ENCODE measurements around the gene TDRD9.

TDRD9 gene

DNA sequence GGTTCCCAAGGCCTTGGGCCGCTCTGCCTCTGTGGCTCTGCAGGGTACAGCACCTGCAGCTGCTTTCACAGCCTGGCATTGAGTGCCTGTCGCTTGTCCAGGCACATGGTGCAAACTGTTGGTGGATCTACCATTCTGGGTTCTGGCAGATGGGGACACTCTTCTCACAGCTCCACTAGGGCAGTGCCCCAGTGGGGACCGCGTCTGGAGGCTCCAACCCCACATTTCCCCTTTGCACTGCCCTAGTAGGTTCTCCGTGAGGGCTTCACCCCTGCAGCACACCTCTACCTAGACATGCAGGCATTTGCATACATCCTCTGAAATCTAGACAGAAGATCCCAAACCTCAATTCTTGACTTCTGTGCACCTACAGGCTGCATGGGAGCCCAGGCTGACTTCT is 138.0 kb downstream of the TDRD9 start:
- H4K20me1 ChIP-seq (ENCODE audit: insufficient read depth, low read length), result no peaks in the 10 kb centered on the region
- H3K9ac ChIP-seq (ENCODE audit: low read length), result no peak overlapping the region
- H3K4me2 ChIP-seq (ENCODE audit: low read depth, low read length), result no peak overlapping the region
- no peaks in the 10 kb centered on the region for H3K79me2 ChIP-seq (ENCODE audit: low read length)
- no peaks in the 10 kb centered on the region for H3K36me3 ChIP-seq (replicated peaks; ENCODE audit: insufficient read depth, low read length)
- no peaks in the 10 kb centered on the region for H3F3A ChIP-seq (ENCODE audit: insufficient read depth, low read length)
- H3K27ac ChIP-seq (ENCODE audit: low read length), result no peak overlapping the region
- H3K4me3 ChIP-seq (ENCODE audit: low read length), result no peak overlapping the region
- H3K27me3 ChIP-seq (replicated peaks; ENCODE audit: insufficient read depth, low read length), result peaks cover 18% of the 10 kb centered on the region; the same call in 1 of the 2 replicates
- H3K4me1 ChIP-seq (ENCODE audit: low read length), result no peaks in the 10 kb centered on the region
- H3K9me2 ChIP-seq (replicated peaks; ENCODE audit: insufficient read depth, low read length), result no peaks in the 10 kb centered on the region
- H3K9me3 ChIP-seq (replicated peaks; ENCODE audit: insufficient read depth, low read length), result no peaks in the 10 kb centered on the region
- no peak for DNase-seq
- H2AFZ ChIP-seq (ENCODE audit: low read length), result no peak overlapping the region
- TF ChIP-seq EZH2phosphoT487 (IDR thresholded peaks at IDR 0.05; ENCODE audit: low read length), result no peak
- TF ChIP-seq, protein P1, sequence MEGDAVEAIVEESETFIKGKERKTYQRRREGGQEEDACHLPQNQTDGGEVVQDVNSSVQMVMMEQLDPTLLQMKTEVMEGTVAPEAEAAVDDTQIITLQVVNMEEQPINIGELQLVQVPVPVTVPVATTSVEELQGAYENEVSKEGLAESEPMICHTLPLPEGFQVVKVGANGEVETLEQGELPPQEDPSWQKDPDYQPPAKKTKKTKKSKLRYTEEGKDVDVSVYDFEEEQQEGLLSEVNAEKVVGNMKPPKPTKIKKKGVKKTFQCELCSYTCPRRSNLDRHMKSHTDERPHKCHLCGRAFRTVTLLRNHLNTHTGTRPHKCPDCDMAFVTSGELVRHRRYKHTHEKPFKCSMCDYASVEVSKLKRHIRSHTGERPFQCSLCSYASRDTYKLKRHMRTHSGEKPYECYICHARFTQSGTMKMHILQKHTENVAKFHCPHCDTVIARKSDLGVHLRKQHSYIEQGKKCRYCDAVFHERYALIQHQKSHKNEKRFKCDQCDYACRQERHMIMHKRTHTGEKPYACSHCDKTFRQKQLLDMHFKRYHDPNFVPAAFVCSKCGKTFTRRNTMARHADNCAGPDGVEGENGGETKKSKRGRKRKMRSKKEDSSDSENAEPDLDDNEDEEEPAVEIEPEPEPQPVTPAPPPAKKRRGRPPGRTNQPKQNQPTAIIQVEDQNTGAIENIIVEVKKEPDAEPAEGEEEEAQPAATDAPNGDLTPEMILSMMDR (IDR thresholded peaks at IDR 0.05; ENCODE audit: low read length), result no peak
- TF ChIP-seq EZH2 (optimal IDR thresholded peaks at IDR 0.05; ENCODE audit: low read depth, low read length), result no peak

DNA sequence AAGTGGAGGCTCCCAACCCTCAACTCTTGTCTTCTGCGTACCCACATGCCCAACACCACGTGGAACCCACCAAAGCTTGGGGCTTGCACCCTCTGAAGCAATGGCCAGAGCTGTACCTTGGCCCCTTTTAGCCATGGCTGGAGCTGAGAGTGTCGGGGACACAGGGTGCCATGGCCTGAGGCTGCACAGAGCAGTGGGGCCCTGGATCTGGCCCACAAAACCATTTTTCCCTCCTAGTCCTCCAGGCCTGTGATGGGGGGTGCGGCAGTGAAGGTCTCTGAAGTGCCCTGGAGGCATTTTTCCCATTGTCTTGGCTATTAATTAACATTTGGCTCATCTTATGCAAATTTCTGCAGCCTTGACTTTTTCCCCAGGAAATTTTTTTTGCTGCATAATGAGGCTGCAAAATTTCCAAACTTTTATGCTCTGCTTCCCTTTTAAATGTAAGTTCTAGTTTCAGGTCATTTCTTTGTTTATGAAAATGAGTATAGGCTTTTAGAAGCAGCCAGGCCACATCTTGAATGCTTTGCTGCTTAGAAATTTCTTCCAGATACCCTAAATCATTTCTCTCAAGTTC is 138.6 kb downstream of the TDRD9 start:
- Histone ChIP-seq H3K4me1 (ENCODE audit: low read length) (no peaks in the 10 kb centered on the region), H3K4me3 (ENCODE audit: low read length) (no peak overlapping the region), H3K27me3 (replicated peaks; ENCODE audit: insufficient read depth, low read length) (peaks cover 18% of the 10 kb centered on the region; the same call in 1 of the 2 replicates)

DNA sequence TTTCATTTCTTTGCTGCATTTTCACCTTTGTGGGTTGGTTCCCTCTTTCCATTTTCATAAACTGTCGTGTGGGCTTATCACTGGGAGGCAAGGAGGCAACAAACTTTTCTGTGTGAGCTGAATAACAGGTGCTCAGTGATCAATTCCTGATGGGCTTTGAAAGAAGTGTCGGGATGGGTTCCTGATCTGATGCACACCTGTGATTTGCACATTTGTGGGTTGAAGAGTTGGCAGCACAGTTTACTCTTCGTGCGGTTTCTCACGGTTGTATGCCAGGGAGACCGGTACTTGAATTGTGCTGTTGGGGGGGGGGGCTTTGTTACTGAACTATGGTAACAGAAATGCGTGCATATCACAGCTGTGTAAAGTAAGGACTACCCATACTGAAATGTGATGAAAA is 141.3 kb downstream of the TDRD9 start:
- Histone ChIP-seq H3K4me1 (ENCODE audit: low read length) (no peaks in the 10 kb centered on the region), H3K36me3 (replicated peaks; ENCODE audit: insufficient read depth, low read length) (no peaks in the 10 kb centered on the region), H3F3A (ENCODE audit: insufficient read depth, low read length) (no peaks in the 10 kb centered on the region), H3K79me2 (ENCODE audit: low read length) (no peaks in the 10 kb centered on the region), H2AFZ (ENCODE audit: low read length) (no peak overlapping the region), H3K4me2 (ENCODE audit: low read depth, low read length) (no peak overlapping the region), H3K27me3 (replicated peaks; ENCODE audit: insufficient read depth, low read length) (peaks cover 18% of the 10 kb centered on the region; the same call in 1 of the 2 replicates), H3K9me2 (replicated peaks; ENCODE audit: insufficient read depth, low read length) (no peaks in the 10 kb centered on the region), H3K27ac (ENCODE audit: low read length) (no peak overlapping the region), H3K9ac (ENCODE audit: low read length) (no peak overlapping the region), H4K20me1 (ENCODE audit: insufficient read depth, low read length) (no peaks in the 10 kb centered on the region), H3K4me3 (ENCODE audit: low read length) (no peak overlapping the region), H3K9me3 (replicated peaks; ENCODE audit: insufficient read depth, low read length) (no peaks in the 10 kb centered on the region)
- no peak for TF ChIP-seq EZH2 (optimal IDR thresholded peaks at IDR 0.05; ENCODE audit: low read depth, low read length)
- TF ChIP-seq, protein P1 (IDR thresholded peaks at IDR 0.05; ENCODE audit: low read length), result no peak
- no peak for TF ChIP-seq EZH2phosphoT487 (IDR thresholded peaks at IDR 0.05; ENCODE audit: low read length)
- no peak for DNase-seq

More for the DNA sequence above, 138.6 kb downstream of the TDRD9 start:
- Histone ChIP-seq H3K79me2 (ENCODE audit: low read length) (no peaks in the 10 kb centered on the region), H3K9me2 (replicated peaks; ENCODE audit: insufficient read depth, low read length) (no peaks in the 10 kb centered on the region), H3K4me2 (ENCODE audit: low read depth, low read length) (no peak overlapping the region), H3K27ac (ENCODE audit: low read length) (no peak overlapping the region), H4K20me1 (ENCODE audit: insufficient read depth, low read length) (no peaks in the 10 kb centered on the region), H3F3A (ENCODE audit: insufficient read depth, low read length) (no peaks in the 10 kb centered on the region), H3K9ac (ENCODE audit: low read length) (no peak overlapping the region), H2AFZ (ENCODE audit: low read length) (no peak overlapping the region), H3K9me3 (replicated peaks; ENCODE audit: insufficient read depth, low read length) (no peaks in the 10 kb centered on the region), H3K36me3 (replicated peaks; ENCODE audit: insufficient read depth, low read length) (no peaks in the 10 kb centered on the region)
- TF ChIP-seq EZH2 (optimal IDR thresholded peaks at IDR 0.05; ENCODE audit: low read depth, low read length), result no peak
- no peak for TF ChIP-seq EZH2phosphoT487 (IDR thresholded peaks at IDR 0.05; ENCODE audit: low read length)
- TF ChIP-seq, protein P1 (IDR thresholded peaks at IDR 0.05; ENCODE audit: low read length), result no peak
- no peak for DNase-seq

Data from MM.1S (cell line).